PC-9 (cell line): ENCODE measurements around the gene CAPRIN1. TPM values are rescaled to one million over a fixed set of nuclear protein-coding genes. Genes with fewer than 3 reads are reported as not detected.
"Not testable (repeated sequence)": the region's sequence is repeated elsewhere in the genome, so short reads cannot be mapped to it uniquely, and the experiment has no call there.

Experiments
- BruUV-seq: library from RNA; stranded (reverse); fragments of 400-500 nt; replicated peaks from 2 replicates; lab custom pipeline; 2021; lab: Mats Ljungman, UMichigan
- CTCF ChIA-PET: fragments of 300-600 bp; sonication (Branson Sonifier 250); formaldehyde crosslinking; loops from one replicate; lab custom pipeline; 2022; ENCODE audit warnings: antibody characterized with exemption; lab: Charles Lee
- POLR2A ChIA-PET: fragments of 300-600 bp; sonication (Branson Sonifier 250); formaldehyde crosslinking; loops from one replicate; lab custom pipeline; 2022; ENCODE audit warnings: antibody characterized with exemption; ENCODE audit not compliant: unreplicated experiment; lab: Charles Lee
- DNase-seq, 2 experiments: peaks; one replicate each; pipeline versions ENCODE4 v3.0.0 to v3.0.0-alpha.2; 2015 to 2022; ENCODE audit warnings: mixed read lengths in 1 of 2
- H2AFZ ChIP-seq: fragments of 200-600 bp; sonication (generic); 2 replicates; pipeline ENCODE4 v1.8.1; 2017; ENCODE audit warnings: antibody characterized with exemption
- H3F3A ChIP-seq: fragments of 200-600 bp; sonication (generic); 2 replicates; pipeline ENCODE4 v1.8.1; 2017; ENCODE audit warnings: antibody characterized with exemption, mild to moderate bottlenecking, low read depth; ENCODE audit not compliant: insufficient read depth
- H3K27ac ChIP-seq: fragments of 200-600 bp; sonication (generic); 2 replicates; pipeline ENCODE4 v1.6.1; 2016; ENCODE audit warnings: mixed run types
- H3K27me3 ChIP-seq: fragments of 200-600 bp; sonication (generic); 2 replicates; pipeline ENCODE4 v1.6.1; 2016; ENCODE audit warnings: low read depth, mixed run types; ENCODE audit not compliant: insufficient read depth
- H3K36me3 ChIP-seq: fragments of 200-600 bp; sonication (generic); 2 replicates; pipeline ENCODE4 v1.6.1; 2016; ENCODE audit warnings: low read depth, mixed run types
- H3K4me1 ChIP-seq: fragments of 200-600 bp; sonication (generic); replicated peaks from 2 replicates; pipeline ENCODE4 v1.6.1; 2016; ENCODE audit warnings: mixed run types; ENCODE audit not compliant: insufficient read depth
- H3K4me2 ChIP-seq: fragments of 200-600 bp; sonication (generic); 2 replicates; pipeline ENCODE4 v1.6.1; 2017; ENCODE audit warnings: mixed run types
- H3K4me3 ChIP-seq: fragments of 200-600 bp; sonication (generic); 2 replicates; pipeline ENCODE4 v1.6.1; 2016; ENCODE audit warnings: mixed run types
- H3K79me2 ChIP-seq: fragments of 200-600 bp; sonication (generic); 2 replicates; pipeline ENCODE4 v1.6.1; 2017; ENCODE audit warnings: low read depth, mixed run types
- H3K9me2 ChIP-seq: fragments of 200-600 bp; sonication (generic); 2 replicates; pipeline ENCODE4 v1.8.1; 2017; ENCODE audit warnings: mild to moderate bottlenecking; ENCODE audit not compliant: insufficient read depth
- H3K9me3 ChIP-seq: fragments of 200-600 bp; sonication (generic); 2 replicates; pipeline ENCODE4 v1.8.1; 2016; ENCODE audit warnings: low read depth; ENCODE audit not compliant: insufficient read depth
- H4K20me1 ChIP-seq: fragments of 200-600 bp; sonication (generic); 2 replicates; pipeline ENCODE4 v1.8.1; 2017; ENCODE audit not compliant: insufficient read depth
- EZH2 ChIP-seq: fragments of 200-600 bp; sonication (generic); IDR thresholded peaks from 2 replicates; pipeline ENCODE4 v1.8.0; 2017; ENCODE audit warnings: antibody characterized with exemption, low read depth
- intact Hi-C: fragments of 100-400 bp; cut with micrococcal nuclease; formaldehyde crosslinking; loops from one replicate; pipeline ENCODE4 v1.10.0; 2022; ENCODE audit not compliant: unreplicated experiment
- total RNA-seq: library from RNA; stranded (reverse); gene quantifications from 2 replicates; pipeline ENCODE4 v1.2.3, GENCODE V29; 2021
- TF ChIP-seq, protein P1 (sequence below): fragments of 200-600 bp; sonication (generic); conservative IDR thresholded peaks from 2 replicates; pipeline ENCODE4 v1.6.1; 2017; ENCODE audit warnings: mixed run types, antibody characterized with exemption, mild to moderate bottlenecking, moderate library complexity

Gene CAPRIN1
- total RNA-seq, 1 experiment from 2014 or later, result 289 TPM

DNA sequence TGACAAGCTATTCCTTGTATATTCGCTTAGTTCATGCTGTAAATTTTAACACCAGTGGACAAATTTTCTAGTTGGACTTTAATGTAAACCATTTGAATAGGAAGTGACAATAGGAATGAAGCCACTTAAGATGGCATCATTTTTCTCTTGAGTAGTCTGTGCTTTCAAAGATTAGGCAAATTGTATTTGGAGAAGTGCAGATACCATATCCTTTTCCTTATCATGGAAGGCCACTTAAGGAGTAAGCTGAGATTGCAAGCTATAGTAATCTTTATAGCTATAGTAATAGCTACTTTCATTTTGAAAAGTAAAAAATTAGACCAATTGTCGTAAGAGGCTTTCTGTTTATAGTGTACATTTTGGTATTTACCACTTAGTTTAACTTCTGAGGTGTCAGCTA, 12.8 kb downstream of the CAPRIN1 start:
- peaks cover 100% of the 10 kb centered on the region for H3K79me2 ChIP-seq
- peaks cover 44% of the 10 kb centered on the region for H3K36me3 ChIP-seq
- H3K4me2 ChIP-seq, result no peak overlapping the region
- intact Hi-C loops, result no loop called here
- no peaks in the 10 kb centered on the region for H3K4me1 ChIP-seq
- ChIA-PET POLR2A (interaction anchor here (0.7 kb wide), 1 partner anchor 111 kb away, joined by 7 read pairs; no protein-coding TSS in a partner anchor), CTCF (no interaction called here)
- H4K20me1 ChIP-seq, result peaks cover 98% of the 10 kb centered on the region
- no peak overlapping the region for H2AFZ ChIP-seq
- no peak for DNase-seq
- BruUV-seq, result no TSS peak
- TF ChIP-seq, protein P1, sequence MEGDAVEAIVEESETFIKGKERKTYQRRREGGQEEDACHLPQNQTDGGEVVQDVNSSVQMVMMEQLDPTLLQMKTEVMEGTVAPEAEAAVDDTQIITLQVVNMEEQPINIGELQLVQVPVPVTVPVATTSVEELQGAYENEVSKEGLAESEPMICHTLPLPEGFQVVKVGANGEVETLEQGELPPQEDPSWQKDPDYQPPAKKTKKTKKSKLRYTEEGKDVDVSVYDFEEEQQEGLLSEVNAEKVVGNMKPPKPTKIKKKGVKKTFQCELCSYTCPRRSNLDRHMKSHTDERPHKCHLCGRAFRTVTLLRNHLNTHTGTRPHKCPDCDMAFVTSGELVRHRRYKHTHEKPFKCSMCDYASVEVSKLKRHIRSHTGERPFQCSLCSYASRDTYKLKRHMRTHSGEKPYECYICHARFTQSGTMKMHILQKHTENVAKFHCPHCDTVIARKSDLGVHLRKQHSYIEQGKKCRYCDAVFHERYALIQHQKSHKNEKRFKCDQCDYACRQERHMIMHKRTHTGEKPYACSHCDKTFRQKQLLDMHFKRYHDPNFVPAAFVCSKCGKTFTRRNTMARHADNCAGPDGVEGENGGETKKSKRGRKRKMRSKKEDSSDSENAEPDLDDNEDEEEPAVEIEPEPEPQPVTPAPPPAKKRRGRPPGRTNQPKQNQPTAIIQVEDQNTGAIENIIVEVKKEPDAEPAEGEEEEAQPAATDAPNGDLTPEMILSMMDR, result no peak
- no peak for TF ChIP-seq EZH2
- no peak overlapping the region for H3K4me3 ChIP-seq
- H3K27ac ChIP-seq, result peak overlapping the region; percentile 23
- H3K27me3 ChIP-seq, result no peaks in the 10 kb centered on the region
- no peaks in the 10 kb centered on the region for H3K9me3 ChIP-seq
- no peaks in the 10 kb centered on the region for H3K9me2 ChIP-seq
- peaks cover 52% of the 10 kb centered on the region; the same call in 1 of the 2 replicates for H3F3A ChIP-seq

DNA sequence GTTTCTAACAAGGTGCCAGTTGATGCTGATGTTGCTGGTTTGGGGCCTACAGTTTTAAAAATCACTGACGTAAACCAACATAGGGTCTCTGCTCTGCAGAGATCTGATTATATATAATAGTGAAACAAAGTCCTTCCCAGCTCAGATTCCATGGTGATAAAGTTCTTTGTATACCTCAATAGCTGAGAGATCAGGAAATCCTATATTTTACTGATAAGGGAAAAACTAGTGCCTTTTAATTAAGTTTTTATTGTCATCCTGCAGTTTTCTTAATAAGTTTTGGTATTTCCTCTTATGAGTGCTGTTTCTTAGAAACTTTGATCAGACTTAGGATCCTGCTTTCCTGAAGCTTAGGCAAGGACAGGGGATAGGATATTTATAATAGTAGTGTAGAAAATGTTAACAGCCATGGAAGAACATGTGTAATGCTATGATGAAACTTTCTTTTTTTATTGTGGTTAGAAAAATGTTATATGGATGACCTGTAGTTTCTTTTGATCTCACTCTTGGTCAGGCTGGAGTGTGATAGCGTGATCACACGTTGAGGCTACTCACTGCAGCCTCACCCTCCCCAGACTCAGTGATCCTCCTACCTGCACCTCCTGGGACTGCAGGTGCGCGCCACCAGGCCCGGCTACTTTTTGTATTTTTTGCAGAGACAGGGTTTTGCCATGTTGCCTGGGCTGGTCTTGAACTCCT, 14.1 kb downstream of the CAPRIN1 start:
- Histone ChIP-seq H2AFZ (no peak overlapping the region), H3K4me2 (no peak overlapping the region), H3K4me1 (no peaks in the 10 kb centered on the region), H3K9me3 (no peaks in the 10 kb centered on the region), H3F3A (peaks cover 49% of the 10 kb centered on the region; the same call in 1 of the 2 replicates), H3K79me2 (peaks cover 100% of the 10 kb centered on the region), H4K20me1 (peaks cover 98% of the 10 kb centered on the region), H3K9me2 (no peaks in the 10 kb centered on the region), H3K27ac (peak overlapping the region; percentile 43), H3K4me3 (no peak overlapping the region), H3K36me3 (peaks cover 37% of the 10 kb centered on the region; the same call in 1 of the 2 replicates), H3K27me3 (no peaks in the 10 kb centered on the region)
- ChIA-PET CTCF (interaction anchor here (0.6 kb wide), 1 partner anchor 9 kb away, joined by 4 read pairs; no protein-coding TSS in a partner anchor), POLR2A (interaction anchor here (0.5 kb wide), 1 partner anchor 14 kb away, joined by 3 read pairs; the partner anchor contains the start of gene CAPRIN1)
- no peak for DNase-seq
- intact Hi-C loops, result no loop called here
- no TSS peak for BruUV-seq
- TF ChIP-seq, protein P1, result 0 out of 2 replicates have a peak, but pooled peaks have one; percentile 29
- TF ChIP-seq EZH2, result no peak

DNA sequence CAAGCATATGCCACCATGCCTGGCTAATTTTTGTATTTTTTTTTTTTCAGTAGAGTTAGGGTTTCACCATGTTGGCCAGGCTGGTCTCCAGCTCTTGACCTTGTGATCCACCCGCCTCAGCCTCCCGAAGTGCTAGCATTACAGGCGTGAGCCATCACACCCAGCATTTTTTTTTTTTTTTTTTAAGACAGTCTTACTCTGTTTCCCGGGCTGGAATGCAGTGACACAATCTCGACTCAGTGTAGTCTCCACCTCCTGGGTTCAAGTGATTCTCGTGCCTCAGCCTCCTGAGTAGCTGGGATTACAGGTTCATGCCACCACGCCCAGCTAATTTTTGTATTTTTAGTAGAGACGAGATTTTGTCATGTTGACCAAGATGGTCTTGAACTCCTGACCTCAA, 15.2 kb downstream of the CAPRIN1 start:
- intact Hi-C loops, H3K4me3 ChIP-seq, BruUV-seq, H3K4me1 ChIP-seq, H3K9me2 ChIP-seq, H3K4me2 ChIP-seq, H2AFZ ChIP-seq, H3K27ac ChIP-seq, H3K9me3 ChIP-seq, DNase-seq, H3K27me3 ChIP-seq: not testable (repeated sequence)
- CTCF ChIA-PET, result interaction anchor here (0.6 to 0.7 kb wide), 2 partner anchors 1260 to 1971 kb away, joined by 3 to 6 read pairs; no protein-coding TSS in a partner anchor
- POLR2A ChIA-PET, result interaction anchor here (0.6 kb wide), 2 partner anchors 21 to 264 kb away, joined by 3 read pairs; no protein-coding TSS in a partner anchor
- Histone ChIP-seq H3K36me3 (peaks cover 32% of the 10 kb centered on the region), H4K20me1 (peaks cover 98% of the 10 kb centered on the region), H3K79me2 (peaks cover 100% of the 10 kb centered on the region), H3F3A (peaks cover 59% of the 10 kb centered on the region)
